Central memory CD8-positive, alpha-beta T cell (primary cell): ENCODE results near the gene LGALS12.
A peak's percentile ranks its signal among the peaks of the same experiment; 100 is the strongest.

Source experiments
- ATAC-seq: fragments of 150-1000 bp; cut with Tn5 transposase; replicated peaks from 2 replicates; pipeline ENCODE4 v1.10.0; 2022; ENCODE audit warnings: mild to moderate bottlenecking, moderate FRiP score, moderate number of reproducible peaks; ENCODE audit not compliant: poor library complexity, severe bottlenecking; ENCODE audit errors: extremely low read depth
- DNase-seq, 2 donors: peaks; one replicate each; pipeline ENCODE4 v3.0.0; 2021; ENCODE audit warnings: low spot score in 2 of 2
- H3K27ac Mint-ChIP-seq: one replicate; pipeline ENCODE4 v1.8.0; 2022; ENCODE audit warnings: low read depth, mild to moderate bottlenecking, moderate library complexity, mixed read lengths
- H3K27me3 Mint-ChIP-seq: one replicate; pipeline ENCODE4 v1.8.0; 2022; ENCODE audit warnings: mixed read lengths
- H3K36me3 Mint-ChIP-seq: one replicate; pipeline ENCODE4 v1.8.0; 2022; ENCODE audit warnings: mild to moderate bottlenecking, moderate library complexity, mixed read lengths; ENCODE audit not compliant: insufficient read depth
- H3K4me1 Mint-ChIP-seq: one replicate; pipeline ENCODE4 v1.8.0; 2022; ENCODE audit warnings: mixed read lengths
- H3K4me3 Mint-ChIP-seq: one replicate; pipeline ENCODE4 v1.8.0; 2022; ENCODE audit warnings: mild to moderate bottlenecking, moderate library complexity, mixed read lengths
- H3K9me3 Mint-ChIP-seq: one replicate; pipeline ENCODE4 v1.8.0; 2022; ENCODE audit warnings: mixed read lengths

LGALS12 gene

GRCh38 chr11:63491636-63492372, 14.1 kb upstream of the LGALS12 start:
- H3K36me3 Mint-ChIP-seq: no peaks in the 10 kb centered on the region
- H3K27me3 Mint-ChIP-seq: no peaks in the 10 kb centered on the region
- ATAC-seq (peak; percentile 59), DNase-seq (no peak)
- peak overlapping the region; percentile 85 for H3K27ac Mint-ChIP-seq
- H3K4me1 Mint-ChIP-seq: peaks cover 14% of the 10 kb centered on the region
- H3K9me3 Mint-ChIP-seq: no peaks in the 10 kb centered on the region
- H3K4me3 Mint-ChIP-seq: peak overlapping the region; percentile 79

- DNase-seq (no peak), ATAC-seq (no peak)
- H3K4me1 Mint-ChIP-seq: peaks cover 14% of the 10 kb centered on the region
- H3K36me3 Mint-ChIP-seq: no peaks in the 10 kb centered on the region
- no peak overlapping the region for H3K27ac Mint-ChIP-seq
- H3K9me3 Mint-ChIP-seq: no peaks in the 10 kb centered on the region
- peak overlapping the region; percentile 18 for H3K4me3 Mint-ChIP-seq
- H3K27me3 Mint-ChIP-seq: no peaks in the 10 kb centered on the region
Observed at GRCh38 chr11:63492441-63492840, 13.4 kb upstream of the LGALS12 start.

- ATAC-seq (no peak), DNase-seq (no peak)
- Mint-ChIP-seq H3K9me3 (no peaks in the 10 kb centered on the region), H3K27me3 (no peaks in the 10 kb centered on the region), H3K4me3 (no peak overlapping the region), H3K27ac (no peak overlapping the region), H3K4me1 (peaks cover 14% of the 10 kb centered on the region), H3K36me3 (no peaks in the 10 kb centered on the region)
Observed at GRCh38 chr11:63493127-63493526, 12.8 kb upstream of the LGALS12 start.

GRCh38 chr11:63494975-63495374, 10.9 kb upstream of the LGALS12 start:
- no peak overlapping the region for H3K27ac Mint-ChIP-seq
- H3K4me1 Mint-ChIP-seq: peaks cover 14% of the 10 kb centered on the region
- no peak for DNase-seq
- H3K27me3 Mint-ChIP-seq: no peaks in the 10 kb centered on the region
- no peaks in the 10 kb centered on the region for H3K36me3 Mint-ChIP-seq
- H3K4me3 Mint-ChIP-seq: no peak overlapping the region
- ATAC-seq: no peak
- no peaks in the 10 kb centered on the region for H3K9me3 Mint-ChIP-seq

GRCh38 chr11:63499874-63500273, 6.0 kb upstream of the LGALS12 start:
- Mint-ChIP-seq H3K27ac (no peak overlapping the region), H3K9me3 (peaks cover 5% of the 10 kb centered on the region), H3K4me1 (no peaks in the 10 kb centered on the region), H3K36me3 (peaks cover 3% of the 10 kb centered on the region), H3K27me3 (no peaks in the 10 kb centered on the region), H3K4me3 (no peak overlapping the region)
- no peak for ATAC-seq
- DNase-seq: no peak

- Mint-ChIP-seq H3K4me1 (no peaks in the 10 kb centered on the region), H3K4me3 (no peak overlapping the region), H3K27ac (no peak overlapping the region), H3K27me3 (no peaks in the 10 kb centered on the region), H3K36me3 (peaks cover 3% of the 10 kb centered on the region), H3K9me3 (peaks cover 5% of the 10 kb centered on the region)
- DNase-seq (no peak), ATAC-seq (no peak)
Observed at GRCh38 chr11:63501236-63501635, 4.6 kb upstream of the LGALS12 start.

GRCh38 chr11:63502252-63502820, 3.5 kb upstream of the LGALS12 start:
- Mint-ChIP-seq H3K9me3 (peaks cover 5% of the 10 kb centered on the region), H3K36me3 (peaks cover 3% of the 10 kb centered on the region), H3K27ac (no peak overlapping the region), H3K27me3 (no peaks in the 10 kb centered on the region), H3K4me1 (no peaks in the 10 kb centered on the region), H3K4me3 (no peak overlapping the region)
- DNase-seq (no peak), ATAC-seq (no peak)

- DNase-seq (no peak), ATAC-seq (no peak)
- Mint-ChIP-seq H3K36me3 (peaks cover 3% of the 10 kb centered on the region), H3K27me3 (no peaks in the 10 kb centered on the region), H3K4me1 (no peaks in the 10 kb centered on the region), H3K27ac (no peak overlapping the region), H3K9me3 (peaks cover 5% of the 10 kb centered on the region), H3K4me3 (no peak overlapping the region)
Observed at GRCh38 chr11:63503492-63503891, 2.4 kb upstream of the LGALS12 start.

- peaks cover 3% of the 10 kb centered on the region for H3K36me3 Mint-ChIP-seq
- no peaks in the 10 kb centered on the region for H3K27me3 Mint-ChIP-seq
- H3K4me1 Mint-ChIP-seq: no peaks in the 10 kb centered on the region
- peaks cover 5% of the 10 kb centered on the region for H3K9me3 Mint-ChIP-seq
- DNase-seq (no peak), ATAC-seq (no peak)
- H3K27ac Mint-ChIP-seq: no peak overlapping the region
- H3K4me3 Mint-ChIP-seq: no peak overlapping the region
Observed at GRCh38 chr11:63504054-63504453, 1.8 kb upstream of the LGALS12 start.

GRCh38 chr11:63504933-63505586, 824 bp upstream of the LGALS12 start:
- no peak overlapping the region for H3K27ac Mint-ChIP-seq

GRCh38 chr11:63506876-63507275, 992 bp downstream of the LGALS12 start:
- H3K4me3 Mint-ChIP-seq: no peak overlapping the region
- no peaks in the 10 kb centered on the region for H3K9me3 Mint-ChIP-seq
- ATAC-seq (no peak), DNase-seq (no peak)
- peaks cover 2% of the 10 kb centered on the region for H3K36me3 Mint-ChIP-seq
- no peaks in the 10 kb centered on the region for H3K27me3 Mint-ChIP-seq
- peak overlapping the region; percentile 14 for H3K27ac Mint-ChIP-seq
- H3K4me1 Mint-ChIP-seq: peaks cover 5% of the 10 kb centered on the region

More at GRCh38 chr11:63504933-63505586, 824 bp upstream of the LGALS12 start:
- Mint-ChIP-seq H3K36me3 (peaks cover 3% of the 10 kb centered on the region), H3K27me3 (no peaks in the 10 kb centered on the region), H3K4me1 (no peaks in the 10 kb centered on the region), H3K4me3 (no peak overlapping the region), H3K9me3 (peaks cover 5% of the 10 kb centered on the region)
- DNase-seq (no peak), ATAC-seq (no peak)

GRCh38 chr11:63507511-63507910, 1.6 kb downstream of the LGALS12 start:
- Mint-ChIP-seq H3K27ac (no peak overlapping the region), H3K9me3 (no peaks in the 10 kb centered on the region), H3K27me3 (no peaks in the 10 kb centered on the region), H3K4me1 (peaks cover 5% of the 10 kb centered on the region), H3K4me3 (no peak overlapping the region), H3K36me3 (peaks cover 2% of the 10 kb centered on the region)
- DNase-seq (no peak), ATAC-seq (no peak)

- H3K36me3 Mint-ChIP-seq: peaks cover under 1% of the 10 kb centered on the region
- no peak overlapping the region for H3K27ac Mint-ChIP-seq
- H3K27me3 Mint-ChIP-seq: no peaks in the 10 kb centered on the region
- no peak overlapping the region for H3K4me3 Mint-ChIP-seq
- no peaks in the 10 kb centered on the region for H3K9me3 Mint-ChIP-seq
- no peak for ATAC-seq
- no peak for DNase-seq
- peaks cover 5% of the 10 kb centered on the region for H3K4me1 Mint-ChIP-seq
Observed at GRCh38 chr11:63508009-63508408, 2.1 kb downstream of the LGALS12 start.
